Esophagus squamous epithelium (tissue), 5 donors: Measurements from ENCODE around the gene PTAFR. TPM values are rescaled to one million over a fixed set of nuclear protein-coding genes. Genes with fewer than 3 reads are reported as not detected.

Experiments used
- DNase-seq: peaks from one replicate; lab custom pipeline; 2025; lab: John Stamatoyannopoulos, UW
- H3K27ac ChIP-seq, 4 donors: fragments of 200-600 bp; sonication (generic); one replicate each; pipeline ENCODE4 v1.5.1; 2016 to 2019; ENCODE audit warnings: mild to moderate bottlenecking in 1 of 4
- H3K27me3 ChIP-seq, 4 donors: fragments of 200-600 bp; sonication (generic); 1 replicate in 3 of 4; 2 replicates in 1 of 4; pipeline versions ENCODE4 v1.5.1 to v1.6.0; 2017 to 2021; ENCODE audit warnings: antibody characterized with exemption in 1 of 4
- H3K36me3 ChIP-seq, 3 donors: fragments of 200-600 bp; sonication (generic); one replicate each; pipeline ENCODE4 v1.5.1; 2016 to 2019
- H3K4me1 ChIP-seq, 3 donors: fragments of 200-600 bp; sonication (generic); one replicate each; pipeline ENCODE4 v1.5.1; 2017 to 2019
- H3K4me3 ChIP-seq, 4 donors: fragments of 200-600 bp; sonication (generic); 1 replicate in 3 of 4; 2 replicates in 1 of 4; pipeline ENCODE4 v1.5.1; 2016 to 2019; ENCODE audit warnings: mild to moderate bottlenecking in 2 of 4, moderate library complexity in 1 of 4
- H3K9me3 ChIP-seq, 3 donors: fragments of 200-600 bp; sonication (generic); one replicate each; pipeline ENCODE4 v1.5.1; 2016 to 2019
- CTCF ChIP-seq, 6 experiments: fragments of 450-650 bp in 4 of 6; fragments of 200-600 bp in 2 of 6; sonication (generic) in 2 of 6; IDR thresholded peaks; one replicate each; pipeline ENCODE4 v1.5.1; 2016 to 2019; ENCODE audit warnings: antibody characterized with exemption in 6 of 6, mild to moderate bottlenecking in 4 of 6, moderate library complexity in 4 of 6
- POLR2A ChIP-seq, 4 donors: fragments of 450-650 bp; IDR thresholded peaks; one replicate each; pipeline ENCODE4 v1.6.1; 2017; ENCODE audit warnings: antibody characterized with exemption in 4 of 4, mild to moderate bottlenecking in 4 of 4, moderate library complexity in 3 of 4
- WGBS, 2 donors: methylation state at CpG; one replicate each; pipeline ENCODE4 v1.1.5; 2018; 5-methylcytosine and 5-hydroxymethylcytosine counted together
- intact Hi-C: fragments of 100-400 bp; cut with DNase I; formaldehyde crosslinking; loops from one replicate; pipeline ENCODE4 v1.15.0; 2022
- total RNA-seq, 4 donors: library from RNA; depleted of rRNA; stranded (reverse); fragments of >200 nt; gene quantifications; one replicate each; pipeline ENCODE4 v1.1.0, GENCODE V29; 2016
- donor health status: DM: yes; HTN: yes; CAD: no.

Gene PTAFR
- total RNA-seq, 4 donors from 2014 or later = 2.7 to 12.8 (median 8.9) TPM

- TF ChIP-seq CTCF (IDR thresholded peaks at IDR 0.05) (no peak), POLR2A (IDR thresholded peaks at IDR 0.05) (no peak)
- H3K9me3 ChIP-seq = no peaks in the 10 kb centered on the region
- no peaks in the 10 kb centered on the region for H3K27me3 ChIP-seq
- intact Hi-C loops = no loop called here
- peaks cover 0 to 45% (median 16%) of the 10 kb centered on the region in 3 donors for H3K4me1 ChIP-seq
- H3K36me3 ChIP-seq = no peaks in the 10 kb centered on the region
- H3K4me3 ChIP-seq = no peak overlapping the region
- peak overlapping the region in 1 of 4 donors; percentile 6 for H3K27ac ChIP-seq
- 48 to 75% methylated on average over 3 of the region's 4 CpGs for WGBS, 2 donors
- no peak for DNase-seq
Observed at GRCh38 chr1:28156821-28157220, 19.7 kb downstream of the PTAFR start.

- 94 to 97% methylated on average over 4 of the region's 4 CpGs for WGBS, 2 donors
- intact Hi-C loops = no loop called here
- no peak for DNase-seq
- no peaks in the 10 kb centered on the region for H3K27me3 ChIP-seq
- no peak overlapping the region for H3K4me3 ChIP-seq
- H3K36me3 ChIP-seq = peaks cover 0 to 2% (median 0%) of the 10 kb centered on the region in 3 donors
- no peaks in the 10 kb centered on the region for H3K9me3 ChIP-seq
- TF ChIP-seq CTCF (IDR thresholded peaks at IDR 0.05) = no peak
- TF ChIP-seq POLR2A (IDR thresholded peaks at IDR 0.05) = no peak
- peak overlapping the region in 2 of 4 donors; percentile 9 to 52 for H3K27ac ChIP-seq
- H3K4me1 ChIP-seq = peaks cover 0 to 33% (median 4%) of the 10 kb centered on the region in 3 donors
Observed at GRCh38 chr1:28155628-28156027, 20.9 kb downstream of the PTAFR start.

GRCh38 chr1:28154078-28154594 is 22.4 kb downstream of the PTAFR start:
- intact Hi-C loops = no loop called here
- Histone ChIP-seq H3K4me1 (peaks cover 0 to 22% (median 0%) of the 10 kb centered on the region in 3 donors), H3K36me3 (peaks cover 0 to 17% (median 4%) of the 10 kb centered on the region in 3 donors), H3K4me3 (no peak overlapping the region), H3K27ac (peak overlapping the region in 2 of 4 donors; percentile 52 to 65), H3K27me3 (no peaks in the 10 kb centered on the region), H3K9me3 (no peaks in the 10 kb centered on the region)
- 72 to 75% methylated on average over 7 to 8 of the region's 9 CpGs for WGBS, 2 donors
- TF ChIP-seq CTCF (IDR thresholded peaks at IDR 0.05) (no peak), POLR2A (IDR thresholded peaks at IDR 0.05) (no peak)
- no peak for DNase-seq

- 93 to 96% methylated on average over 23 of the region's 23 CpGs for WGBS, 2 donors
- H3K4me1 ChIP-seq = peaks cover 0 to 22% (median 0%) of the 10 kb centered on the region in 3 donors
- H3K36me3 ChIP-seq = peaks cover 0 to 21% (median 4%) of the 10 kb centered on the region in 3 donors
- H3K27me3 ChIP-seq = no peaks in the 10 kb centered on the region
- TF ChIP-seq POLR2A (IDR thresholded peaks at IDR 0.05) = no peak
- TF ChIP-seq CTCF (IDR thresholded peaks at IDR 0.05) = no peak
- no peak for DNase-seq
- no peak overlapping the region for H3K27ac ChIP-seq
- H3K4me3 ChIP-seq = no peak overlapping the region
- intact Hi-C loops = no loop called here
- no peaks in the 10 kb centered on the region for H3K9me3 ChIP-seq
Observed at GRCh38 chr1:28150125-28150780, 26.2 kb downstream of the PTAFR start.

GRCh38 chr1:28148880-28149195 is 27.7 kb downstream of the PTAFR start:
- Histone ChIP-seq H3K36me3 (peaks cover 0 to 21% (median 4%) of the 10 kb centered on the region in 3 donors), H3K9me3 (no peaks in the 10 kb centered on the region), H3K4me1 (peaks cover 0 to 21% (median 3%) of the 10 kb centered on the region in 3 donors), H3K27me3 (no peaks in the 10 kb centered on the region), H3K4me3 (no peak overlapping the region), H3K27ac (no peak overlapping the region)
- TF ChIP-seq CTCF (IDR thresholded peaks at IDR 0.05) (no peak), POLR2A (IDR thresholded peaks at IDR 0.05) (no peak)
- DNase-seq = no peak
- intact Hi-C loops = no loop called here
- 83 to 100% methylated on average over 1 of the region's 1 CpG for WGBS, 2 donors
